GM12875 (cell line): ENCODE results near the gene KCNIP4.

Experiments used
- H3K4me3 ChIP-seq: one replicate; pipeline ENCODE4 v1.5.1; 2011; ENCODE audit warnings: low read depth, low read length, control low read depth
- TF ChIP-seq, protein P1 (sequence below): IDR thresholded peaks from 2 replicates; pipeline ENCODE4 v1.5.1; 2011; ENCODE audit warnings: low read depth, mild to moderate bottlenecking, control low read depth, inconsistent platforms, low read length, moderate library complexity, borderline replicate concordance; ENCODE audit not compliant: insufficient read depth

KCNIP4 gene

DNA sequence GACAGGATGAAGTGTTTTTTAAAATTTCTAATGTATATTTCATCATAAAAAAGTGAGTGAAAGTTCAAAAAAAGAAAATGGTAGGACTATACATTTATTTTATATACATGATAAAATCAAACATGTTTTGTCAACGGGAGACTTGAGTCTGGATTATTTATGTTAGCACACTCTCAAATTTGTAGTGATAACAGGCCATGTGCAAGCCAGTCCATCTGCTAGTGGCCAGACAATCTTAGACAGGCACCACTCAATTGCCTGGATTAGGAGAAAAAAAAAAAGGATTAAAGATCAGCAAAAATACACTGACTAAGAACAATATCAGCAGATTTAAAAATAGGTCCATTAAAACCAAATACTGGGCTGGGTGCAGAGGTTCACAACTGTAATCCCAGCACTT, 71.9 kb downstream of the KCNIP4 start:
- TF ChIP-seq, protein P1, sequence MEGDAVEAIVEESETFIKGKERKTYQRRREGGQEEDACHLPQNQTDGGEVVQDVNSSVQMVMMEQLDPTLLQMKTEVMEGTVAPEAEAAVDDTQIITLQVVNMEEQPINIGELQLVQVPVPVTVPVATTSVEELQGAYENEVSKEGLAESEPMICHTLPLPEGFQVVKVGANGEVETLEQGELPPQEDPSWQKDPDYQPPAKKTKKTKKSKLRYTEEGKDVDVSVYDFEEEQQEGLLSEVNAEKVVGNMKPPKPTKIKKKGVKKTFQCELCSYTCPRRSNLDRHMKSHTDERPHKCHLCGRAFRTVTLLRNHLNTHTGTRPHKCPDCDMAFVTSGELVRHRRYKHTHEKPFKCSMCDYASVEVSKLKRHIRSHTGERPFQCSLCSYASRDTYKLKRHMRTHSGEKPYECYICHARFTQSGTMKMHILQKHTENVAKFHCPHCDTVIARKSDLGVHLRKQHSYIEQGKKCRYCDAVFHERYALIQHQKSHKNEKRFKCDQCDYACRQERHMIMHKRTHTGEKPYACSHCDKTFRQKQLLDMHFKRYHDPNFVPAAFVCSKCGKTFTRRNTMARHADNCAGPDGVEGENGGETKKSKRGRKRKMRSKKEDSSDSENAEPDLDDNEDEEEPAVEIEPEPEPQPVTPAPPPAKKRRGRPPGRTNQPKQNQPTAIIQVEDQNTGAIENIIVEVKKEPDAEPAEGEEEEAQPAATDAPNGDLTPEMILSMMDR: no peak
- H3K4me3 ChIP-seq: no peak overlapping the region

DNA sequence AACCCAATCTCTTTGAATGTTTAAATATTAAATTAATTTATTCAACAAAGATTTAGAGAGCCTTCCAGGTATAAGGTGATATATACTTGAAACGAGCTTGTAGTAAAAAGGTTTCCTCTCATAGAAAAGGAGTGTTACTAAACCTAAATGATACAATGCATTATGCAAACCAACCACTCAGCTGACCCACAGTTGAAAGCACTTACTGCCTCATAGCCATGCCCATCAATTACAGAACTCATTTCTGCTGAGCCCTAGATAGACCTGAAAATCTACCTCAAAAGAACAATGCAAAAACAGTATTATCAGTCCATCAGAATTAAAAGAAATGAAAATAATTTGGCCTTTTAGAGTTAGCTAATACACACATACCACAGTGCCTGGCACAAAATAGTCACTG, 75.4 kb downstream of the KCNIP4 start:
- TF ChIP-seq, protein P1: no peak
- H3K4me3 ChIP-seq: no peak overlapping the region

DNA sequence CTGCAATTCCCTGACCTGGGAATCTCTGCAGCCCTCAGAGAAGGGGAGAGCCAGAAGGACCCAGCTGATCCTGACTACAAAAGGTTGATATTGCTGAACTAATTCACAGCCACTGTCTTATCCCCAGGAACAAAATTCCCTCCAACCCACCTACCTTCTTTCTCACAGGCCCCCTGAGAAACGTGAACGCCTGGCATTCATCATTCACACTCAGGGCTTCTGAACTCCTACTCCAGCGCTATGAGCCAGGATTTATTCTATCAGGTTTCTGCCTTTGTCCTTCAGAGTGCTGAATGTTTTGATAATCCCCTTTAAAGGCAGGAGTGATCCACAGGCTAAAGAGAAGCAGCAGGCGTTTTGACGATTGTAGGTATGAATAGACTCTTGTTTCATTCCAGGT, 76.5 kb downstream of the KCNIP4 start:
- no peak overlapping the region for H3K4me3 ChIP-seq
- TF ChIP-seq, protein P1: no peak

DNA sequence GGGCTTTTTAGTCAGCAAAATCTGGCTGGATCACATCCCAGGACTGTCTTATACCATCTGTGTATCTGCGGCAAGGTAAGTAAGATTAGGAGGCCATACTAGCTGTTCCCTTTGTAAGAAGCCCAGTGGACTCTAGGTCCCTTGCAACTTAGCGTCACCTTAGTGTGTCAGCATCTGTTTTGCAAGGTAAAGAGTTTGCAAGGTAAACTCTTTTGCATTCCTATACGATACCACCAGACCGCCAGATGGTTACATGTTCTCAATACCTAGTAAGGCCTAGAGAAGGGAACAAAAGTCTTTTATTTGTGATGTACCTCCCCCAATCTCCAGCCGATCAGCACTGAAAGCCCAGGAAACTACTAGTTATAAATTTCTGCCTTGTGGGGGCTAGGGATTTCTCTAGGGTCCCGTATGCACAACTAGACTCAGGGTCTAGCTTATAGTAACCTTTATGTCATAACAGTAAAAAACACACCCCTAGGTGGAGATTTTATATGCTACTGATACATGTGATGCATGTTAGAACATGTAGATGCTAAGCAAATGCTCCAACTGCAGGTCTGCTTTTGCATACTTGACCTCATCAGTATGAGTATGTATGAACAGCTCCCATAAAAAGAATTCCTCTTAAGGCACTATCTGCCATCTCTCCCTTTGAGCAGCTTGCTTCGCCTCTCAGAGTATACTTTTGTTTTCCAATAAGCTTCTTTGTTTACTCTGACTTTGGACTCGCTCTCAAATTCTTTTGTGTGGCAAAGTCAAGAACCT, 78.4 kb downstream of the KCNIP4 start:
- H3K4me3 ChIP-seq: no peak overlapping the region
- TF ChIP-seq, protein P1: no peak

DNA sequence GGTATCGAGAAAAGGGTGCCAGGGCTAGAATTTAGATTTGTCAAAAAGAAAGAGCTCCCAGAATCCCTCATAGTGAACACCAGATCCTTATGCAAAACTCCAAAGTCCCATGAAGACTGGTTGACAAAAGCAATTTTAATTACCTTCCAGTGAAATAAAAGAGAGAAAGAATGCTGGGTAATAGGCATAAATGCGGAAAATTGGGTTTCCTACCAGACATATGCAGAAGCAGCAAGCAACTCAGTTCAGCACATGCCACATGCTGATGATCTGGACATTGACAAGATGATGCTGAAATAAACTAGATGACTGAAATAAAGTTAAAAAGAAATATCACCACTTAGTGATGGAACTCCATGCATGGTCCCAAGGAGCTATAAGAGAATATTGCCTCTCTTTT, 83.9 kb downstream of the KCNIP4 start:
- TF ChIP-seq, protein P1: no peak
- no peak overlapping the region for H3K4me3 ChIP-seq

DNA sequence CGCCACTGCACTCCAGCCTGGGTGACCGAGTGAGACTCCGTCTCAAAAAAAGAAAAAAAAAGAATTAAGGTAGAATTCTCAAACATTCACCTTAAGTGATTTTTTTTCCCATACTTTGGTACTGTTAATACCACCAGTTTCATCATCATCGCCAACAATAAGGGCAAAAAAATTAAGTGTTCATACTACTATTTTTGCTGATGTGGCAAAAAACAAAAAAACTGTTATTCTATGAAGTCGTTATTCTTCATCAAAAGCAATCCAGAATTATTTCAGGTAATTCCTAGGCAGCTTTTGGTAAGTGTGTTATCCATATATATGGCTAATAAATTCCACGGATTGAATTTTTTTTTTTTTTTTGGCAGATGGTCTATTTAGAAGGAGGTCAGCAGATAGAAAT, 85.7 kb downstream of the KCNIP4 start:
- no peak overlapping the region for H3K4me3 ChIP-seq
- TF ChIP-seq, protein P1: no peak

DNA sequence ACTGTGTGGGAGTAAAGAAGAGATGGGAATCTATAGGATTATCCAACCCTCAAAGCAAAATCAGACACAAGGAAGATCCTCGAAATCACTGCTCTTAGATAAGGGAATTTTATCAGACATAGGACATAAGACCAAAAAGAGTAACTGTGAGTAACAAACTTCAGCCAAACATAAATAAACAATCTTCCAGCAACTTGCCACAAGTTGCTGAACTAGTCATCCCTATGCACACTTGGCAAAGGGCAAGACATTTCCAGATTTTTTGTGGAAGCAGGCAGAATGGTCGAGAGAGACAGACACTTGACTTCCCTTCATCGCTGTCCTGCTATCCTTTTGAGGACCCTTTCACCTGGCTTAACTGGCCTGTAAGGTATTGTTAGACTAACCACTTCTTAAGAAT, 89.6 kb downstream of the KCNIP4 start:
- H3K4me3 ChIP-seq: no peak overlapping the region
- TF ChIP-seq, protein P1: no peak
